IPS-15b (cell line): ENCODE measurements around the gene SPATA3.
"Not testable (repeated sequence)": the region's sequence is repeated elsewhere in the genome, so short reads cannot be mapped to it uniquely, and the experiment has no call there.

Experiments
- H3K27me3 ChIP-seq: one replicate; pipeline ENCODE4 v1.6.1; 2013; ENCODE audit warnings: low read length; ENCODE audit not compliant: control insufficient read depth, insufficient read depth
- H3K36me3 ChIP-seq: one replicate; pipeline ENCODE4 v1.6.1; 2013; ENCODE audit warnings: low read length; ENCODE audit not compliant: control insufficient read depth, insufficient read depth
- H3K4me1 ChIP-seq: one replicate; pipeline ENCODE4 v1.6.1; 2013; ENCODE audit warnings: mild to moderate bottlenecking, low read length; ENCODE audit not compliant: control insufficient read depth, insufficient read depth
- H3K4me3 ChIP-seq: one replicate; pipeline ENCODE4 v1.5.1; 2013; ENCODE audit warnings: low read depth, low read length
- H3K9ac ChIP-seq: one replicate; pipeline ENCODE4 v1.6.1; 2013; ENCODE audit warnings: low read depth, mild to moderate bottlenecking, low read length
- H3K9me3 ChIP-seq: one replicate; pipeline ENCODE4 v1.6.1; 2013; ENCODE audit warnings: mild to moderate bottlenecking, low read length; ENCODE audit not compliant: control insufficient read depth, insufficient read depth

Gene SPATA3

GRCh38 chr2:231016566-231017230, 20.8 kb downstream of the SPATA3 start:
- Histone ChIP-seq H3K4me3 (no peak overlapping the region), H3K9ac (no peak overlapping the region), H3K27me3 (no peaks in the 10 kb centered on the region), H3K4me1 (peaks cover 5% of the 10 kb centered on the region), H3K36me3 (no peaks in the 10 kb centered on the region), H3K9me3 (no peaks in the 10 kb centered on the region)

DNA sequence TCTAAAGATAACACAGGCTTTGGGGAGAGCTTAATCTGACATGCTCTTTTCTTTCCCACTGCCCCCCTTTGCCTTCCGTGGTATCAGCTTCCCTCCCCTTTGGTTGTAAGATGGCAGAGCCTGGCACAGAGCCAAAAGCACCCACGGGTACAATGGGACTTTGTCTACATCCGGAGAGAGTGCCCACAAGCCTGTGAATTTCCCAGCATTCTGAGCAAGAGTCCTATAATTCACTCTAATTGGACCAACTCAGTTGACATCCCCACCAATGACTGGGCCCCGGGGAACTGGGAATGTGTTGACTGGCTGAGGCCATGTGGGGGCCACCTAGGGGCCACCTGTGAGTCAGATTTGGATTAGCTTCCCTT, 21.3 kb downstream of the SPATA3 start:
- no peak overlapping the region for H3K9ac ChIP-seq
- H3K4me3 ChIP-seq: no peak overlapping the region
- H3K9me3 ChIP-seq: no peaks in the 10 kb centered on the region
- H3K27me3 ChIP-seq: no peaks in the 10 kb centered on the region
- H3K36me3 ChIP-seq: no peaks in the 10 kb centered on the region
- H3K4me1 ChIP-seq: peaks cover 5% of the 10 kb centered on the region

- H3K4me3 ChIP-seq: no peak overlapping the region
- peaks cover 5% of the 10 kb centered on the region for H3K4me1 ChIP-seq
- no peak overlapping the region for H3K9ac ChIP-seq
- H3K27me3 ChIP-seq: no peaks in the 10 kb centered on the region
- H3K36me3 ChIP-seq: no peaks in the 10 kb centered on the region
- no peaks in the 10 kb centered on the region for H3K9me3 ChIP-seq
Measured at GRCh38 chr2:231018184-231018583, 22.3 kb downstream of the SPATA3 start.

GRCh38 chr2:231025059-231025458, 29.1 kb downstream of the SPATA3 start:
- H3K4me1 ChIP-seq, H3K9ac ChIP-seq, H3K36me3 ChIP-seq, H3K9me3 ChIP-seq, H3K27me3 ChIP-seq, H3K4me3 ChIP-seq: not testable (repeated sequence)

DNA sequence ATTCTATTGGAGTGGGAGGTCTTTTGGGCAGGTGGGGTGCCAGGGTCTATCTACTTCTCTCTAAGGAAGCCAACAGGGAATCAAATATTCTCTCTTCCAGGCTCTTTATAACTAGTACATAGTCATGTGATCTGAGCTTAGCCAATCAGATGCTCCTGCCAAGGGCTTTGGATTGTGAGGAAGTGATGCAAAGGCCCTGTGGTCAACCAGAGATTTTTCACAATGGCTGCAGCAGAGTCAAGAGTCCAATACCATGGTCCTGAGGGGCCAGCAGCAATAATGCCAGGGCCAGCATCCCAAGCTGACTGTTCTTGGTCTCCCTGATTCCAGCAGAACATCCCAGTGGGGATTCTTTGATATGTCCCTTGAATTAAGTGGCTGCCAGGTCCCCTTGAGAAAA, 33.0 kb downstream of the SPATA3 start:
- H3K9ac ChIP-seq: no peak overlapping the region
- no peaks in the 10 kb centered on the region for H3K9me3 ChIP-seq
- H3K4me1 ChIP-seq: no peaks in the 10 kb centered on the region
- H3K36me3 ChIP-seq: no peaks in the 10 kb centered on the region
- H3K27me3 ChIP-seq: peaks cover 11% of the 10 kb centered on the region
- H3K4me3 ChIP-seq: no peak overlapping the region

GRCh38 chr2:231029563-231029962, 33.6 kb downstream of the SPATA3 start:
- Histone ChIP-seq H3K9ac (no peak overlapping the region), H3K4me1 (no peaks in the 10 kb centered on the region), H3K36me3 (no peaks in the 10 kb centered on the region)

GRCh38 chr2:231030725-231031124, 34.8 kb downstream of the SPATA3 start:
- Histone ChIP-seq H3K9me3 (no peaks in the 10 kb centered on the region), H3K36me3 (no peaks in the 10 kb centered on the region), H3K4me1 (no peaks in the 10 kb centered on the region), H3K9ac (no peak overlapping the region), H3K4me3 (no peak overlapping the region), H3K27me3 (peaks cover 19% of the 10 kb centered on the region)

More at GRCh38 chr2:231029563-231029962, 33.6 kb downstream of the SPATA3 start:
- Histone ChIP-seq H3K27me3 (peaks cover 13% of the 10 kb centered on the region), H3K4me3 (no peak overlapping the region), H3K9me3 (no peaks in the 10 kb centered on the region)

DNA sequence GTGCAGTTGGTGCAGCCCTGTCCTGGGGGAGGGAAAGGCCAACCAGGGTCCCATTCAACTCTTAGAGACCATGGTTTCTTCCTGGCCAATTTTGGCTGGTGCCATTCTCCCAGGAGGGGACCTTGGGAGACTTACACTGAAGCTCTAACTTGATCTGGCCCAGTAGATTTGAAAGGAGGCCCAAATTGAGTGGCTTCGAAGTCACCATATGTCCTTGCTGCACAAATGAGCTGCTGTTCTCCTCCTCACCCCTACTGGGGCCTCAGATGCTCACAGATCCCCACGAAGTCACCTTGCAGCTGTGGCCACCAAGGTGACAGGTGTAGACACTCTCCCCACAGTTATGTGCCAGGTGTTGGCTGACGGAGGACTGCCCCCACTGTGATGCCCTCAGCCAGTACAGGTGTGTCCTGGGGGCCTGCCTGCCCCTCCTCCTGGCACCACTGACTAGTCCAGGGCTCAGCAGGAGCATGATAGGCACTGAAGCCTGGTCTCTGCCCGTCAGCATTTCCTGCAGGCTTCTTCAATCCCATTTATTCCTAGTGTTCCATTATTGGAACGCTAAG, 36.7 kb downstream of the SPATA3 start:
- Histone ChIP-seq H3K9ac (no peak overlapping the region), H3K9me3 (no peaks in the 10 kb centered on the region), H3K4me1 (no peaks in the 10 kb centered on the region), H3K36me3 (no peaks in the 10 kb centered on the region), H3K4me3 (no peak overlapping the region), H3K27me3 (peaks cover 34% of the 10 kb centered on the region)

- Histone ChIP-seq H3K9ac (no peak overlapping the region), H3K27me3 (peaks cover 38% of the 10 kb centered on the region), H3K36me3 (no peaks in the 10 kb centered on the region), H3K9me3 (no peaks in the 10 kb centered on the region), H3K4me1 (no peaks in the 10 kb centered on the region), H3K4me3 (no peak overlapping the region)
Measured at GRCh38 chr2:231033147-231034132, 37.5 kb downstream of the SPATA3 start.

DNA sequence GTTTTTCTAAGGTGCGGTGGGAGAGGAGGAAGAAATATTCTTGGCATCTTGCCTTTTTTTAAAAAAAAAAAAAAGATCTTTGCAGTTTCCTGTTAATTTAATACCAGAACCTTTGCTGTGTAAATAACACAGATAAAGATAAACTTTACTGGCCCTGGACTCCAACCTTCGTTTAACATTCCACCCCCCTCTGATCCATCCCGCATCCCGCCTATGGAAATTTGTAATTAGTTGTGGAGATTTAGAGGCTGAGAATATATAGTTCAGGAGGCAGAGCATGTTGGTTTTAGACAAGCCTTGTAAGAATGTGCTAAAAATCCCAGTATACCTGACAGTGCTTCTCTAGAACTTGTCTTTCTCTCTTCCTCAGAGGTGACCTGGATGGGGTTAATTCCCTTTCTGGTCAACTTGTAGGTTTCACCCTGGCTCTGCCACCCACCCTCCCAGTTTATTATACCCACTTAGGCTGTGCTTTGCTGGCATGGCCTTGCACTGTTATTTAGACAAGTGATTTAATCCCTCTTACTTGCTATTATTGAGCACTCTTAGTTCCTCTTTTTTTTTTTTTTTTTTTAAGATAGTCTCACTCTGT, 38.5 kb downstream of the SPATA3 start:
- no peaks in the 10 kb centered on the region for H3K4me1 ChIP-seq
- H3K9me3 ChIP-seq: no peaks in the 10 kb centered on the region
- H3K4me3 ChIP-seq: no peak overlapping the region
- H3K27me3 ChIP-seq: peaks cover 48% of the 10 kb centered on the region
- H3K36me3 ChIP-seq: no peaks in the 10 kb centered on the region
- no peak overlapping the region for H3K9ac ChIP-seq

DNA sequence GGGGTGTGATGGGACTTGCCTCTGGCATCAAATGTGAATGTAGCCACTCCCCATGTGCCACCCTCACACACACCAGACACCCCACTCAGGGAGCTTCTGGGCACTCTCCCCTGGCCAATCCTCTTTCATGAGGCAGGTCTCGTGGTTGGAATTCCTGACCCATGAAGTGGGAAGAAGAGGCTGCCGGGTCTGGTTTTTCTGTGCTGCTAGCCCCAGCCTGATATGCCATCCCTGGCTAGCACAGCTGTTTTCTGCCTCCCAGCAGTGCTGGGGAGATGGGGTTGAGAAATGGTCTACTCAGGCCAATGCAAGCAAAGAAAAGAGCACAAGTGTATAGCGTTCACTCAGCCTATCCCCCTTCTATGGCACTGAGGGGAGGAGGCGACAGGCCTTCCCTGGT, 40.2 kb downstream of the SPATA3 start:
- no peaks in the 10 kb centered on the region for H3K4me1 ChIP-seq
- peaks cover 59% of the 10 kb centered on the region for H3K27me3 ChIP-seq
- no peaks in the 10 kb centered on the region for H3K9me3 ChIP-seq
- H3K9ac ChIP-seq: no peak overlapping the region
- H3K36me3 ChIP-seq: no peaks in the 10 kb centered on the region
- no peak overlapping the region for H3K4me3 ChIP-seq
